Endothelial cell of umbilical vein (primary cell): ENCODE results near the gene PDLIM5.

ENCODE experiments used
- EZH2 ChIP-seq: IDR thresholded peaks from 2 replicates; pipeline ENCODE4 v1.6.1; 2012; ENCODE audit warnings: borderline replicate concordance, low read depth, mild to moderate bottlenecking, moderate library complexity, low read length, inconsistent platforms; ENCODE audit not compliant: severe bottlenecking
- FOS ChIP-seq: IDR thresholded peaks from 2 replicates; pipeline ENCODE4 v1.6.1; 2011; ENCODE audit warnings: mild to moderate bottlenecking, low read length, moderate library complexity, borderline replicate concordance; ENCODE audit not compliant: insufficient read depth
- GATA2 ChIP-seq: IDR thresholded peaks from 2 replicates; pipeline ENCODE4 v1.7.0; 2011; ENCODE audit warnings: low read depth, mild to moderate bottlenecking, moderate library complexity, mixed read lengths, low read length; ENCODE audit not compliant: insufficient read length, insufficient read depth
- JUN ChIP-seq: IDR thresholded peaks from 2 replicates; pipeline ENCODE4 v1.6.1; 2011; ENCODE audit warnings: borderline replicate concordance, low read depth; ENCODE audit not compliant: insufficient read length, insufficient read depth
- MYC ChIP-seq: IDR thresholded peaks from one replicate; pipeline ENCODE4 v1.6.1; 2011; ENCODE audit warnings: mild to moderate bottlenecking, low read depth, low read length
- POLR2A ChIP-seq: IDR thresholded peaks from 2 replicates; pipeline ENCODE4 v1.6.1; 2012; ENCODE audit warnings: low read depth, mild to moderate bottlenecking, control low read depth, low read length
- POLR2AphosphoS5 ChIP-seq: IDR thresholded peaks from 2 replicates; pipeline ENCODE4 v1.6.1; 2012; ENCODE audit warnings: low read depth, mild to moderate bottlenecking, control low read depth, low read length, moderate library complexity; ENCODE audit not compliant: insufficient read depth
- TF ChIP-seq, protein P1 (sequence below), 2 donors: IDR thresholded peaks; 1 replicate in 1 of 2; 2 replicates in 1 of 2; pipeline ENCODE4 v1.5.1; 2011; ENCODE audit warnings: low read length in 2 of 2, mild to moderate bottlenecking in 2 of 2, moderate library complexity in 2 of 2, control low read depth in 1 of 2, inconsistent platforms in 1 of 2, low read depth in 1 of 2; ENCODE audit not compliant: insufficient read depth in 1 of 2; ENCODE audit errors: extremely low read depth in 1 of 2
- TF ChIP-seq, protein P2 (sequence below): IDR thresholded peaks from 2 replicates; pipeline ENCODE4 v1.6.1; 2011; ENCODE audit not compliant: insufficient read depth, insufficient read length

DNA sequence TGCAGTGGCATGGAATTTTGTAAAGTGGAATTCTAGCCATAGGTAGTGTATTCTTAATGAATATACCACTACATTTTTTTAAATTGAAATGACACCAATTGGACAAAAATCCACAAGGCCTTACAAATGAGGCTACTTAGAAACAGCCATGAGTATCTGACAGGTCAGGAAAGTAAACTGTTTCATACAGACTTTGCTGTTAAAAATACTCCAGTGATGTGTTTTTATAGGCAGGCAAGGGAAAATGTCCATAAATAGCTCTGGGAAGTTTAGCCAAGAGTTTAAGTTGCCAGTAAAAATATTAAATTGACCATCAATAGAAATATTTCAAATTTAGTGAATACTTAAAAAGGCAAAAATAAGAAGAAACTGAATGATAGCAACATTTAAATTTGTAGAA, 41.8 kb upstream of the PDLIM5 start:
- TF ChIP-seq MYC = no peak
- TF ChIP-seq, protein P1, sequence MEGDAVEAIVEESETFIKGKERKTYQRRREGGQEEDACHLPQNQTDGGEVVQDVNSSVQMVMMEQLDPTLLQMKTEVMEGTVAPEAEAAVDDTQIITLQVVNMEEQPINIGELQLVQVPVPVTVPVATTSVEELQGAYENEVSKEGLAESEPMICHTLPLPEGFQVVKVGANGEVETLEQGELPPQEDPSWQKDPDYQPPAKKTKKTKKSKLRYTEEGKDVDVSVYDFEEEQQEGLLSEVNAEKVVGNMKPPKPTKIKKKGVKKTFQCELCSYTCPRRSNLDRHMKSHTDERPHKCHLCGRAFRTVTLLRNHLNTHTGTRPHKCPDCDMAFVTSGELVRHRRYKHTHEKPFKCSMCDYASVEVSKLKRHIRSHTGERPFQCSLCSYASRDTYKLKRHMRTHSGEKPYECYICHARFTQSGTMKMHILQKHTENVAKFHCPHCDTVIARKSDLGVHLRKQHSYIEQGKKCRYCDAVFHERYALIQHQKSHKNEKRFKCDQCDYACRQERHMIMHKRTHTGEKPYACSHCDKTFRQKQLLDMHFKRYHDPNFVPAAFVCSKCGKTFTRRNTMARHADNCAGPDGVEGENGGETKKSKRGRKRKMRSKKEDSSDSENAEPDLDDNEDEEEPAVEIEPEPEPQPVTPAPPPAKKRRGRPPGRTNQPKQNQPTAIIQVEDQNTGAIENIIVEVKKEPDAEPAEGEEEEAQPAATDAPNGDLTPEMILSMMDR (IDR thresholded peaks at IDR 0.05; ENCODE audit: extremely low read depth in 1 of 2, insufficient read depth in 1 of 2, low read depth in 1 of 2, low read length in 2 of 2) = no peak
- no peak for TF ChIP-seq POLR2A
- no peak for TF ChIP-seq JUN
- TF ChIP-seq, protein P2, sequence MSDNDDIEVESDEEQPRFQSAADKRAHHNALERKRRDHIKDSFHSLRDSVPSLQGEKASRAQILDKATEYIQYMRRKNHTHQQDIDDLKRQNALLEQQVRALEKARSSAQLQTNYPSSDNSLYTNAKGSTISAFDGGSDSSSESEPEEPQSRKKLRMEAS = no peak
- no peak for TF ChIP-seq EZH2
- TF ChIP-seq POLR2AphosphoS5 = no peak
- no peak for TF ChIP-seq FOS
- TF ChIP-seq GATA2 = no peak
